ENCODE measurements around the gene RAPGEF4.

DNA sequence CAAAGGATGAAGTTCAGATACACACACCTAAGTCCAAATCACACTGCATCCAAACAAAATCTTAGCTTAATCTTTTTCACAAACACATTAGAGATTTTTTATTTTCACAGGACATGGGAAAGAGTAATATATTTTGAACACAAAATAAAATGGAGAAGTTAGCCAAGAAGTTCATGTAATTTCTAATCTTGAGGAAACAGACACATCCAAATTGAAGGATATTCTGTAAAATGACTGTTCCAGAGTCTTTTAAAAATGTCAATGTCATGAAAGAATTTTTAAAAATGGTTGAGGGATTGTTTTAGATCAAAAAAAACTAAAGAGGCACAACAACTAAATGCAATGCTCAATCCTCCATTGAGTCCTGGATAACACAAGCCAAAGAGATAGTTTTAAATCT, 12.4 kb upstream of the RAPGEF4 start:
- TF ChIP-seq, protein P1, sequence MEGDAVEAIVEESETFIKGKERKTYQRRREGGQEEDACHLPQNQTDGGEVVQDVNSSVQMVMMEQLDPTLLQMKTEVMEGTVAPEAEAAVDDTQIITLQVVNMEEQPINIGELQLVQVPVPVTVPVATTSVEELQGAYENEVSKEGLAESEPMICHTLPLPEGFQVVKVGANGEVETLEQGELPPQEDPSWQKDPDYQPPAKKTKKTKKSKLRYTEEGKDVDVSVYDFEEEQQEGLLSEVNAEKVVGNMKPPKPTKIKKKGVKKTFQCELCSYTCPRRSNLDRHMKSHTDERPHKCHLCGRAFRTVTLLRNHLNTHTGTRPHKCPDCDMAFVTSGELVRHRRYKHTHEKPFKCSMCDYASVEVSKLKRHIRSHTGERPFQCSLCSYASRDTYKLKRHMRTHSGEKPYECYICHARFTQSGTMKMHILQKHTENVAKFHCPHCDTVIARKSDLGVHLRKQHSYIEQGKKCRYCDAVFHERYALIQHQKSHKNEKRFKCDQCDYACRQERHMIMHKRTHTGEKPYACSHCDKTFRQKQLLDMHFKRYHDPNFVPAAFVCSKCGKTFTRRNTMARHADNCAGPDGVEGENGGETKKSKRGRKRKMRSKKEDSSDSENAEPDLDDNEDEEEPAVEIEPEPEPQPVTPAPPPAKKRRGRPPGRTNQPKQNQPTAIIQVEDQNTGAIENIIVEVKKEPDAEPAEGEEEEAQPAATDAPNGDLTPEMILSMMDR (IDR thresholded peaks at IDR 0.05; ENCODE audit: control extremely low read depth in 1 of 3, insufficient read depth in 1 of 3, low read depth in 1 of 3, low read length in 3 of 3), result no peak
- TF ChIP-seq KDM1A (IDR thresholded peaks at IDR 0.05; ENCODE audit: borderline replicate concordance, low read length) (no peak), TAF1 (IDR thresholded peaks at IDR 0.05; ENCODE audit: low read depth, low read length) (no peak), EP300 (IDR thresholded peaks at IDR 0.05; ENCODE audit: borderline replicate concordance in 1 of 2, low read depth in 2 of 2, low read length in 2 of 2) (no peak)
- TF ChIP-seq, protein P2, sequence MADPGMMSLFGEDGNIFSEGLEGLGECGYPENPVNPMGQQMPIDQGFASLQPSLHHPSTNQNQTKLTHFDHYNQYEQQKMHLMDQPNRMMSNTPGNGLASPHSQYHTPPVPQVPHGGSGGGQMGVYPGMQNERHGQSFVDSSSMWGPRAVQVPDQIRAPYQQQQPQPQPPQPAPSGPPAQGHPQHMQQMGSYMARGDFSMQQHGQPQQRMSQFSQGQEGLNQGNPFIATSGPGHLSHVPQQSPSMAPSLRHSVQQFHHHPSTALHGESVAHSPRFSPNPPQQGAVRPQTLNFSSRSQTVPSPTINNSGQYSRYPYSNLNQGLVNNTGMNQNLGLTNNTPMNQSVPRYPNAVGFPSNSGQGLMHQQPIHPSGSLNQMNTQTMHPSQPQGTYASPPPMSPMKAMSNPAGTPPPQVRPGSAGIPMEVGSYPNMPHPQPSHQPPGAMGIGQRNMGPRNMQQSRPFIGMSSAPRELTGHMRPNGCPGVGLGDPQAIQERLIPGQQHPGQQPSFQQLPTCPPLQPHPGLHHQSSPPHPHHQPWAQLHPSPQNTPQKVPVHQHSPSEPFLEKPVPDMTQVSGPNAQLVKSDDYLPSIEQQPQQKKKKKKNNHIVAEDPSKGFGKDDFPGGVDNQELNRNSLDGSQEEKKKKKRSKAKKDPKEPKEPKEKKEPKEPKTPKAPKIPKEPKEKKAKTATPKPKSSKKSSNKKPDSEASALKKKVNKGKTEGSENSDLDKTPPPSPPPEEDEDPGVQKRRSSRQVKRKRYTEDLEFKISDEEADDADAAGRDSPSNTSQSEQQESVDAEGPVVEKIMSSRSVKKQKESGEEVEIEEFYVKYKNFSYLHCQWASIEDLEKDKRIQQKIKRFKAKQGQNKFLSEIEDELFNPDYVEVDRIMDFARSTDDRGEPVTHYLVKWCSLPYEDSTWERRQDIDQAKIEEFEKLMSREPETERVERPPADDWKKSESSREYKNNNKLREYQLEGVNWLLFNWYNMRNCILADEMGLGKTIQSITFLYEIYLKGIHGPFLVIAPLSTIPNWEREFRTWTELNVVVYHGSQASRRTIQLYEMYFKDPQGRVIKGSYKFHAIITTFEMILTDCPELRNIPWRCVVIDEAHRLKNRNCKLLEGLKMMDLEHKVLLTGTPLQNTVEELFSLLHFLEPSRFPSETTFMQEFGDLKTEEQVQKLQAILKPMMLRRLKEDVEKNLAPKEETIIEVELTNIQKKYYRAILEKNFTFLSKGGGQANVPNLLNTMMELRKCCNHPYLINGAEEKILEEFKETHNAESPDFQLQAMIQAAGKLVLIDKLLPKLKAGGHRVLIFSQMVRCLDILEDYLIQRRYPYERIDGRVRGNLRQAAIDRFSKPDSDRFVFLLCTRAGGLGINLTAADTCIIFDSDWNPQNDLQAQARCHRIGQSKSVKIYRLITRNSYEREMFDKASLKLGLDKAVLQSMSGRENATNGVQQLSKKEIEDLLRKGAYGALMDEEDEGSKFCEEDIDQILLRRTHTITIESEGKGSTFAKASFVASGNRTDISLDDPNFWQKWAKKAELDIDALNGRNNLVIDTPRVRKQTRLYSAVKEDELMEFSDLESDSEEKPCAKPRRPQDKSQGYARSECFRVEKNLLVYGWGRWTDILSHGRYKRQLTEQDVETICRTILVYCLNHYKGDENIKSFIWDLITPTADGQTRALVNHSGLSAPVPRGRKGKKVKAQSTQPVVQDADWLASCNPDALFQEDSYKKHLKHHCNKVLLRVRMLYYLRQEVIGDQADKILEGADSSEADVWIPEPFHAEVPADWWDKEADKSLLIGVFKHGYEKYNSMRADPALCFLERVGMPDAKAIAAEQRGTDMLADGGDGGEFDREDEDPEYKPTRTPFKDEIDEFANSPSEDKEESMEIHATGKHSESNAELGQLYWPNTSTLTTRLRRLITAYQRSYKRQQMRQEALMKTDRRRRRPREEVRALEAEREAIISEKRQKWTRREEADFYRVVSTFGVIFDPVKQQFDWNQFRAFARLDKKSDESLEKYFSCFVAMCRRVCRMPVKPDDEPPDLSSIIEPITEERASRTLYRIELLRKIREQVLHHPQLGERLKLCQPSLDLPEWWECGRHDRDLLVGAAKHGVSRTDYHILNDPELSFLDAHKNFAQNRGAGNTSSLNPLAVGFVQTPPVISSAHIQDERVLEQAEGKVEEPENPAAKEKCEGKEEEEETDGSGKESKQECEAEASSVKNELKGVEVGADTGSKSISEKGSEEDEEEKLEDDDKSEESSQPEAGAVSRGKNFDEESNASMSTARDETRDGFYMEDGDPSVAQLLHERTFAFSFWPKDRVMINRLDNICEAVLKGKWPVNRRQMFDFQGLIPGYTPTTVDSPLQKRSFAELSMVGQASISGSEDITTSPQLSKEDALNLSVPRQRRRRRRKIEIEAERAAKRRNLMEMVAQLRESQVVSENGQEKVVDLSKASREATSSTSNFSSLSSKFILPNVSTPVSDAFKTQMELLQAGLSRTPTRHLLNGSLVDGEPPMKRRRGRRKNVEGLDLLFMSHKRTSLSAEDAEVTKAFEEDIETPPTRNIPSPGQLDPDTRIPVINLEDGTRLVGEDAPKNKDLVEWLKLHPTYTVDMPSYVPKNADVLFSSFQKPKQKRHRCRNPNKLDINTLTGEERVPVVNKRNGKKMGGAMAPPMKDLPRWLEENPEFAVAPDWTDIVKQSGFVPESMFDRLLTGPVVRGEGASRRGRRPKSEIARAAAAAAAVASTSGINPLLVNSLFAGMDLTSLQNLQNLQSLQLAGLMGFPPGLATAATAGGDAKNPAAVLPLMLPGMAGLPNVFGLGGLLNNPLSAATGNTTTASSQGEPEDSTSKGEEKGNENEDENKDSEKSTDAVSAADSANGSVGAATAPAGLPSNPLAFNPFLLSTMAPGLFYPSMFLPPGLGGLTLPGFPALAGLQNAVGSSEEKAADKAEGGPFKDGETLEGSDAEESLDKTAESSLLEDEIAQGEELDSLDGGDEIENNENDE (IDR thresholded peaks at IDR 0.05; ENCODE audit: insufficient replicate concordance, low read length), result no peak

Measured in H1 (cell line).